COLO668 (cell line): ENCODE measurements around the gene MYOZ2.

Source experiments
- DNase-seq: peaks from one replicate; lab custom pipeline; 2025; ENCODE audit not compliant: unreplicated experiment; lab: John Stamatoyannopoulos, UW

MYOZ2 gene

GRCh38 chr4:119135721-119136121 lies at the start of gene MYOZ2:
Gene MYOZ2 (plus strand): TSS chr4:119135832. CDS start chr4:119136526, 694 bp downstream.
- no peak for DNase-seq

GRCh38 chr4:119087121-119087520 lies 48.5 kb upstream of the MYOZ2 start:
- no peak for DNase-seq

DNA sequence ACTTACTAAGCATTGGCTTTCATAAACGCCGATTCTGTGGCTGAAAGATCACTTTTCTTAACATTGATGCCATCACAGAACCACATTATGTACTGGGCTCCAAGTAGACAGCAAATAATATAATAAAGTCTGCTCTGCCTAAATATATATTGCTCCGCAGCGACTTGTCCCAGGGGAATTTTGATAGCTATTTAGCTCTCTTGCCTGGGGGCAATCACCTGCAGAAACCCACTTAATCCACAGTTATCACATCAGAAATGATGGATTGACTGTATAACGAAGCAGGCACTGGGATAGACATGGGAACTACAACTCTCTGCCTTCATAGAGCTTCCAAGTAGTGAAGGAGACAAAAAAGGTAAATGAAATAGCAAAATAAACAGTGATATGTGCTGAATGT lies 48.0 kb upstream of the MYOZ2 start:
- no peak for DNase-seq

DNA sequence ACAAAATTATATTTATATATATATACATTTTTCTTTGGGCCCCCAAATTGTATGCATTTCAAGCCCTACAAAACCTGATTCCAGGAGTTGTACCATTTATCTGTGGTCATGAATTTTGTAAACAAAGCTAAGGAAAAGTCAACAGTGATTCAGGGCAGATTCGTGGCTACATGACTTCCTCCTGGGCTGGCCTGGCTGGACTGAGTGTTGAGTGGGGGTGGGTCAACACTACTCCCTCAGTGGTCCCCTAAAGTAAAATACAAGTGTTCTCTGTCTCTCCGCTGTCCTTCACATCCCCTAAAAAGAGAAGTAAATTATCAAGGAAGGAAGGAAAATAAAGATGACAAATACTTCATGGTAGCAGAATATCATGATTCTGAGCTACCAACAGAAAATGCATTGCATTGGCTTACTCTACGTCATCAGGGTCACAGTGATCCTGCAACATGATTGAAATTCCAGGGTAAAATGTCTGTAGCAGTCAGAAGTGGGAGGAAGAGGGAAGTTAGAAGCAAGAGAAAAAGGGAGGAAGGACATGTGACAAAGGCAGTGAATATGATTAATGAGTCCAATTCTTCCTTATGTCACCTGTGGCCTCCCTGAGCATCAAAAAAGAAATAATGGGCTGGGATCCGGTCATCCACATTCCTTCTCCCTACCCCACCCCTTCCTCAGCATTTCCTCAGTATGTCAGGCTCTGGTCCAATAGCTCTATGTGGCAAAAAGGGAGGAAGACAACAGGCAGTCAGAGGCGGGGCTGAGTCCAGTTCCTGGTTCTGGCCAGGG lies 42.4 kb upstream of the MYOZ2 start:
- no peak for DNase-seq

DNA sequence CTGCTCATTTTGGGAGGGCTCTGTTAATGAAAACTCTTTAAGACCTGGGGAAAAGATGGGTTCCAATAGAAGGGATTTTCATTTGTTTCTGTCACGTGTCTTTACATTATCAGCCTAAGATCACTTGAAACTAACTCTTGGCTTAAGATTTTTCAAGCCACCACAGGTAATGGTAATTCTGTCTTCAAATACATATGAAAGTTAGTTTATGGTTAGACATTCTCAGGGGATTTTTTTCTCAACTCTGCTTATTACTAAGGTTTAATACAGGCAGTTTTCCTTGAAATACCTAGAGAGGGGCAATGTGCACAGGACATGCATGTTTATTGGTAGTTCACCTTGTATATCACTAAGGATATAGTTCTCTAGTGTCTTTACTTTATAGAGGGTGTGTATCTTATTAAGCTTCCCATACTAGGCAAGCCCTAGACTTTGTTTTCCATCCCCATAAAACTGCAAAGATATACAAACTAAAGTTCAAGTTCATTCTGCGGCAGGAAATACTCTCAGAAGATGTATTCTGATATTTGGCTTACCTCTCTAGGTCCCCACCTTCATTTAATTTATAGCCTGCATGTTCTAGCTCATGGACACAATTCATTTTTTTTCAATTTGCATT lies 38.2 kb upstream of the MYOZ2 start:
- no peak for DNase-seq

DNA sequence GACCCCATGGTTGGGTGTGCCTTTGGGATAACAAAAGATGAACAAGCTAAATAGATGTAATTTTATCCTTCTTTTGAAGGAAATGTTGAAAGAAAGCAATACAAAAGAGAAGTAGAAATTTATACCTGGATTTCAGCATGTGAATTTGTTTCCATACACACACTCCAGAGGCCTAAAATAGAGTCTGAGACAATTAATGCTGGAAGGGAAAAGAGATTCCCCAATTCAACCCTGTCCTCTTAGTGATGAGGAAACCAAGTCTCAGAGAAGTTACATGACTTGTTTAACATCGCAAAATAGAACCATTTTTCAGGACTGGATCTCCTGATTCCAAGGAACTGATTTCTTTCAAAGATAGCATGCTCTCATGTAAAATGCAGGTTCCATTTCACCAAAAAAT lies 37.3 kb upstream of the MYOZ2 start:
- no peak for DNase-seq

DNA sequence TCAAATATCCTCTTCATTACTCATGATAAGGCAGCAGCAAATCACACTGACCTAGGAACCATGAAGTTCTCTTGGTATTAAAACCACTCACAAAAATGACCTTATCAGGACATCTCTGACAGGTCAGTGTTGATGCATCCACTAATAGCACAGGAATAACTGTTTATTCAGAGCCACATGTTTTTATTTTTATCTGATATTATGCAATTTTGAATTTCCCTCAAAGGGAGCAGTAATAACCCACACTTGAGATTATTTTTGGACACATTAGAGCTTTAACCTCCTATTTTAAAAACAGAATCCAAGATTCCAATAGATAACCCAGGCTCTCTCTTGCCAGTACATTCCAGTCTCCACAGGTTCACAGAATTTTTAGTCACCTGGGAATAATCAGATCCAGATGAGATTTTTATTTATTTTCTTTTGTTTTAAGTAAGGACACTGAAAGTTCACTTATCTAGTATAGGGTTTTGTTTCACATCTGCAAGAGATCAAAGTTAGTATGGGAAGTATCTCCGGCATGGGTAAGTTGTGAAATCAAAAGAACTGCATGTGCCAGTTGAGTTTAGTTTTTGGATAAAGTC lies 36.3 kb upstream of the MYOZ2 start:
- DNase-seq = no peak

DNA sequence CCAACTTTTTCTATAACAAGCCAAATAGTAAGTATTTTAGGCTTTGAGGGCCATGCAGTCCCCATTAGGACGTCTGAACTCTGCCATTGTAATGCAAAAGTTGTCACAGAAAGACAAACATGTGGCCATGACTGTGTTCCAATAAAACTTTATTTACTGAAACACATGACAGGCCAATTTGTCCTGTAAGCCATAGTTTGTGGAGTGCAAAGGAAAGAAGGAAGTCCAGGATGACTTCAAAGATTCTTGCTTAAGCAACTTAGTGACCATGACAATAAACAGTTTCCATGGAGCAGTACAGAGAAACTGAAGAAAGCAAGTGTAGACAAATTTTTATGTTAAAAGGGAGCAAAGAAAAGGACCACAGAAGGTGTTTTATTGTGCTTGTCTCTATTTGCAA lies 35.0 kb upstream of the MYOZ2 start:
- no peak for DNase-seq

GRCh38 chr4:119103263-119103662 lies 32.4 kb upstream of the MYOZ2 start:
- DNase-seq = no peak

DNA sequence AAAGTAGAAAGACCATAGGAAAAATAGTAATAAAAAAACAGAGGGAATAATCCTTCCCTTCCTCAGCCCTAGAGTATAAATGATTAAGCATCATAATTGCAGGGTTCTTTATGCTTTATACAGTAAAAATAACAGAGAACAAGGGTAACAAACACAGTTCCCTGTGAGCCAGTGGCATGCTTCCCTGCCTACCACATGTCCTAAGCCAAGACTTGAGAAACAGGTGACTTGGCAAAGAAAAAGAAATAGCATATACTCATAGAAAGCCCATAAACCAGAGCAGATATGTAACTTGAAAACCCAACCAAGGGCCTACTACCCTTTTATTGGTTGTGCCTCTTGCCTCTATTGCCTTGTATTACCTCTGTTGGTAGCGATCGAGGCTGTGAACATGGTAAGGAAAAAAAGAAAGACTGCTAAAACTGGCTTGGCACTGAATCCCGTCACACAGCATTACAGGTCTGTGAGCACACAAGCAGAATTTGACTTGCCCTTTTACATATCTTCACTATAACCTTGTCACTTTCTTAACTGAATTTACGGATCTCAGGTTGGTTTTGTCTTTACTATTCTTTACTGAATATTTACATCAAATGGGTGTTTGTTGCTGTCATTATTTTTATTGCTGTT lies 30.9 kb upstream of the MYOZ2 start:
- DNase-seq = no peak

GRCh38 chr4:119105605-119106004 lies 30.0 kb upstream of the MYOZ2 start:
- no peak for DNase-seq

- no peak for DNase-seq
Measured at GRCh38 chr4:119106036-119107000, 29.3 kb upstream of the MYOZ2 start.

DNA sequence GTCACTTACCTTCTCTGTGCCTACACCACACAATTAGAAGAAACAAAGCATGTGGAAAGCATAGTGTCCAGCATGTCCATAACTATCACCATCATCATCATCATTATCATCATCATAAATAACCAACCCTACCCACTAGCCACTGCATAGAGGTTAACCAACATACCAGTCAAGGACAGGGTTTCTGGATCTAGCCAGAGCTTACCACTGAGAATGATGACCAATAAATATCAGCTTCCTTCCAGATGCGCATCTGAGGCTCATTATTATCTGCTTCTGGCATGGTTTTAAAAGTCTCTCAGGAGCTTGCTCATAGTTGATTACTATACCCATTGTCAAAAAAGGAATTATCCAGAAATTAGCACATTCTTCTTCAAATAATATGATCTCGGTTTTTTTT lies 25.5 kb upstream of the MYOZ2 start:
- no peak for DNase-seq

GRCh38 chr4:119111296-119111695 lies 24.3 kb upstream of the MYOZ2 start:
- DNase-seq = no peak

- DNase-seq = no peak
Measured at GRCh38 chr4:119113033-119113655, 22.5 kb upstream of the MYOZ2 start.

DNA sequence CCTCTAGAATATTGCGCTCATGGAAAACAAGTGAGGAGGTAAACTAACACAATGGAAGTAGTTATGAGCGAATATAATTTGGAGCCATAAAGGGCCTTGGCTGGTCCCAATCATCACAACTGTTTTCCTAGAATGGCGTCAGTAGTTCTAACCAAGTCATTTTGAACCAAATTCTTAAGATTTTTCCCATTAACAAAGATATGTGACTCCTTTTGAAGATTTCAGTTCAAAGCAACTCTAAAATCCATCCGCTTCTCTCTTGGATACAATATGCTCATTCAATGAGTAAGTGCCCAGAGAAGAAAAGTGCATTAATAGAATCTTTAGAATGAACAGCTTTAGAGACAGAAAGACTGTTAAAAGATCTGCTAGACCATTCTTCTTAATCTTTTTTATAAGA lies 19.6 kb upstream of the MYOZ2 start:
- no peak for DNase-seq

DNA sequence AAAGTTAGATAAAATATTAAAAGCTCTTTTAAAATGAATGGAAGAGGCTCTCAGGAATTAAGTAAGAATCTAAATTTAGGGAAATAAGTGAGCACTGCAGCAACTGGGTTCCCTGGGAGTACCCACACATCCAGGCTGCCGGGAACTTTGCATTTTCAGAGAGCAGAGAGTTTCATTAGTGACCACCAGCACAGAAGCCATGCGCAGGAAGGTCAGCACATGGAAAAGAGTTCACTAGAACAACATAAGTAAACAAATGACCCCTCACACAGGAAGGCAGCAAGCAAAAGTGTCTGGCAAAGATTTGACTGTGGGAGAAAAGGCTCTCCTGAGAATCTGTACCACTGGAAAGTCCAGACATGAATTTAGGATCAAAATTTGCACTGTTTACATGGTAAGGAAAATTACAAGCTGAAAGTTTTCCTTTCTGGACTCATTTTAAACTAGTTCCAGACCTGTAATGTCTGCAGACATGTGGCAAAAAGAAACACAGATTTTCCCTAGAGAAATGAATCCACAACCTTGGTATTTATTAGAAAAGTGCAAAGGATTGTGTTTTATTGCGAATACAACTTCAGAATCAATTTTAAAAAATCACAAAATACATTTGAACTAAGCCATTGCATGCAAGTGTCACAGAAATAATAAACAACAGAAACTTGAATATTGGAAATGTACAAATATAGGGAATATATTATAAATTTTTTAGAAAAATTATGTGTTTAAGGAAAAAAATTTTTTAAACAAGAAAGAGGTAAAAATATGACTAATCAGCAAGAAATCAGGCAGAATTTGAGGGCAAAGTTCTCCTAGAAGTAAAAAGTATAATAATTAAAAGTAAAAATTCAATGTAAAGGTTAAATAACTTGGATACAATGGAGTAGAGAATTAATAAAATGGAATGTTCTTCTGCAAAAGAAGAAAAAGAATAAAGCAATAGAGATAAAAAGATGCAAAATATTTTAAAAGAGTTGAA lies 18.4 kb upstream of the MYOZ2 start:
- no peak for DNase-seq

GRCh38 chr4:119118397-119118796 lies 17.2 kb upstream of the MYOZ2 start:
- DNase-seq = no peak

DNA sequence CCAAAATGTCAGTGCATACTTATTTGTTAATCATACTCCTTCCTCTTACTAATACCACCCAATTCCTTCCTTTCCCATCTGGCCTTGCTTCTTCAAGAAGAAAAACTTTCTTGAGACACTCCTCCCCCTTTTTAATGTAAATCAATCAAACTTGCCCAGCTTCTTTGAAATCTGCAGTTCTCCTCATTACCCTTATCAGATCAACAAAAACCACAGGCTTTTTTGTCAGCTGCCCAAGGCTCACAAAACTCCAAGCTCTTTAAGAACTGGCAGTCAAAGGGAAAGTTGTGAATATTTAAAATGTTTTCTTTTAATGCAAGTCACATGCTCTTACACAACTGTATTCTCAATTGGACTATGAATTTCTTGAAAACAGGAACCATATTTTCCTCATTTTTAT lies 11.3 kb upstream of the MYOZ2 start:
- DNase-seq = no peak
